ENCODE data around the gene KIF26B. TPM values are rescaled to one million over a fixed set of nuclear protein-coding genes. Genes with fewer than 3 reads are reported as not detected.

The KIF26B gene
- total and polyA plus RNA-seq, 2 donors = 0.43 to 1.6 TPM

GRCh38 chr1:245304698-245305097, 149.9 kb downstream of the KIF26B start:
- Histone ChIP-seq H3K27me3 (ENCODE audit: control insufficient read depth in 2 of 2, insufficient read depth in 1 of 2, low read length in 1 of 2) (no peaks in the 10 kb centered on the region), H3K4me3 (ENCODE audit: low read length in 2 of 2) (no peak overlapping the region), H3K36me3 (ENCODE audit: control insufficient read depth in 2 of 2, insufficient read depth in 2 of 2, low read length in 1 of 2) (no peaks in the 10 kb centered on the region), H3K27ac (ENCODE audit: low read depth in 1 of 2, low read length in 1 of 2) (no peak overlapping the region), H3K9me3 (ENCODE audit: control insufficient read depth in 2 of 2, insufficient read depth in 1 of 2, low read length in 1 of 2) (no peaks in the 10 kb centered on the region), H3K4me1 (ENCODE audit: control insufficient read depth in 2 of 2, insufficient read depth in 2 of 2, low read length in 2 of 2) (peaks cover 0 to 9% of the 10 kb centered on the region in 2 donors)
- no peak for DNase-seq (ENCODE audit: low read depth in 6 of 9, low spot score in 9 of 9)
- 94% methylated on average over 3 of the region's 3 CpGs for WGBS

- Histone ChIP-seq H3K4me3 (ENCODE audit: low read length in 2 of 2) (no peak overlapping the region), H3K36me3 (ENCODE audit: control insufficient read depth in 2 of 2, insufficient read depth in 2 of 2, low read length in 1 of 2) (no peaks in the 10 kb centered on the region), H3K9me3 (ENCODE audit: control insufficient read depth in 2 of 2, insufficient read depth in 1 of 2, low read length in 1 of 2) (no peaks in the 10 kb centered on the region), H3K4me1 (ENCODE audit: control insufficient read depth in 2 of 2, insufficient read depth in 2 of 2, low read length in 2 of 2) (peaks cover 8 to 17% of the 10 kb centered on the region in 2 donors), H3K27ac (ENCODE audit: low read depth in 1 of 2, low read length in 1 of 2) (no peak overlapping the region), H3K27me3 (ENCODE audit: control insufficient read depth in 2 of 2, insufficient read depth in 1 of 2, low read length in 1 of 2) (no peaks in the 10 kb centered on the region)
- no peak for DNase-seq (ENCODE audit: low read depth in 6 of 9, low spot score in 9 of 9)
- WGBS = 94% methylated on average over 1 of the region's 1 CpG
Measured at GRCh38 chr1:245306020-245306419, 151.2 kb downstream of the KIF26B start.

- no peak for DNase-seq (ENCODE audit: low read depth in 6 of 9, low spot score in 9 of 9)
- H3K36me3 ChIP-seq (ENCODE audit: control insufficient read depth in 2 of 2, insufficient read depth in 2 of 2, low read length in 1 of 2) = no peaks in the 10 kb centered on the region
- H3K4me3 ChIP-seq (ENCODE audit: low read length in 2 of 2) = no peak overlapping the region
- H3K27me3 ChIP-seq (ENCODE audit: control insufficient read depth in 2 of 2, insufficient read depth in 1 of 2, low read length in 1 of 2) = no peaks in the 10 kb centered on the region
- H3K27ac ChIP-seq (ENCODE audit: low read depth in 1 of 2, low read length in 1 of 2) = no peak overlapping the region
- peaks cover 9 to 14% of the 10 kb centered on the region in 2 donors for H3K4me1 ChIP-seq (ENCODE audit: control insufficient read depth in 2 of 2, insufficient read depth in 2 of 2, low read length in 2 of 2)
- no peaks in the 10 kb centered on the region for H3K9me3 ChIP-seq (ENCODE audit: control insufficient read depth in 2 of 2, insufficient read depth in 1 of 2, low read length in 1 of 2)
- WGBS = 93% methylated on average over 12 of the region's 12 CpGs
Measured at GRCh38 chr1:245306628-245307410, 152.0 kb downstream of the KIF26B start.

GRCh38 chr1:245310571-245311531, 156.1 kb downstream of the KIF26B start:
- Histone ChIP-seq H3K36me3 (ENCODE audit: control insufficient read depth in 2 of 2, insufficient read depth in 2 of 2, low read length in 1 of 2) (no peaks in the 10 kb centered on the region), H3K4me1 (ENCODE audit: control insufficient read depth in 2 of 2, insufficient read depth in 2 of 2, low read length in 2 of 2) (peaks cover 9 to 12% of the 10 kb centered on the region in 2 donors), H3K9me3 (ENCODE audit: control insufficient read depth in 2 of 2, insufficient read depth in 1 of 2, low read length in 1 of 2) (no peaks in the 10 kb centered on the region), H3K4me3 (ENCODE audit: low read length in 2 of 2) (peak overlapping the region in 1 of 2 donors; percentile 2), H3K27ac (ENCODE audit: low read depth in 1 of 2, low read length in 1 of 2) (peak overlapping the region in 1 of 2 donors; percentile 71), H3K27me3 (ENCODE audit: control insufficient read depth in 2 of 2, insufficient read depth in 1 of 2, low read length in 1 of 2) (no peaks in the 10 kb centered on the region)
- WGBS = 4% methylated on average over 22 of the region's 22 CpGs
- peak in 8 of 9 donors; percentile 26 to 68 (median 36) for DNase-seq (ENCODE audit: low read depth in 6 of 9, low spot score in 9 of 9)

- Histone ChIP-seq H3K4me3 (ENCODE audit: low read length in 2 of 2) (no peak overlapping the region), H3K4me1 (ENCODE audit: control insufficient read depth in 2 of 2, insufficient read depth in 2 of 2, low read length in 2 of 2) (peaks cover 9 to 12% of the 10 kb centered on the region in 2 donors), H3K27ac (ENCODE audit: low read depth in 1 of 2, low read length in 1 of 2) (no peak overlapping the region), H3K9me3 (ENCODE audit: control insufficient read depth in 2 of 2, insufficient read depth in 1 of 2, low read length in 1 of 2) (no peaks in the 10 kb centered on the region), H3K36me3 (ENCODE audit: control insufficient read depth in 2 of 2, insufficient read depth in 2 of 2, low read length in 1 of 2) (no peaks in the 10 kb centered on the region), H3K27me3 (ENCODE audit: control insufficient read depth in 2 of 2, insufficient read depth in 1 of 2, low read length in 1 of 2) (no peaks in the 10 kb centered on the region)
- WGBS = 94% methylated on average over 8 of the region's 8 CpGs
- no peak for DNase-seq (ENCODE audit: low read depth in 6 of 9, low spot score in 9 of 9)
Measured at GRCh38 chr1:245311887-245312536, 157.2 kb downstream of the KIF26B start.

GRCh38 chr1:245313576-245313975, 158.8 kb downstream of the KIF26B start:
- 96% methylated on average over 9 of the region's 9 CpGs for WGBS
- no peak overlapping the region for H3K4me3 ChIP-seq (ENCODE audit: low read length in 2 of 2)
- H3K27ac ChIP-seq (ENCODE audit: low read depth in 1 of 2, low read length in 1 of 2) = no peak overlapping the region
- H3K9me3 ChIP-seq (ENCODE audit: control insufficient read depth in 2 of 2, insufficient read depth in 1 of 2, low read length in 1 of 2) = no peaks in the 10 kb centered on the region
- no peak for DNase-seq (ENCODE audit: low read depth in 6 of 9, low spot score in 9 of 9)
- no peaks in the 10 kb centered on the region for H3K36me3 ChIP-seq (ENCODE audit: control insufficient read depth in 2 of 2, insufficient read depth in 2 of 2, low read length in 1 of 2)
- peaks cover 9 to 12% of the 10 kb centered on the region in 2 donors for H3K4me1 ChIP-seq (ENCODE audit: control insufficient read depth in 2 of 2, insufficient read depth in 2 of 2, low read length in 2 of 2)
- no peaks in the 10 kb centered on the region for H3K27me3 ChIP-seq (ENCODE audit: control insufficient read depth in 2 of 2, insufficient read depth in 1 of 2, low read length in 1 of 2)

GRCh38 chr1:245316784-245317183, 162.0 kb downstream of the KIF26B start:
- H3K9me3 ChIP-seq (ENCODE audit: control insufficient read depth in 2 of 2, insufficient read depth in 1 of 2, low read length in 1 of 2) = no peaks in the 10 kb centered on the region
- DNase-seq (ENCODE audit: low read depth in 6 of 9, low spot score in 9 of 9) = no peak
- WGBS = 90% methylated on average over 6 of the region's 6 CpGs
- H3K27me3 ChIP-seq (ENCODE audit: control insufficient read depth in 2 of 2, insufficient read depth in 1 of 2, low read length in 1 of 2) = no peaks in the 10 kb centered on the region
- H3K36me3 ChIP-seq (ENCODE audit: control insufficient read depth in 2 of 2, insufficient read depth in 2 of 2, low read length in 1 of 2) = no peaks in the 10 kb centered on the region
- no peak overlapping the region for H3K27ac ChIP-seq (ENCODE audit: low read depth in 1 of 2, low read length in 1 of 2)
- no peaks in the 10 kb centered on the region for H3K4me1 ChIP-seq (ENCODE audit: control insufficient read depth in 2 of 2, insufficient read depth in 2 of 2, low read length in 2 of 2)
- no peak overlapping the region for H3K4me3 ChIP-seq (ENCODE audit: low read length in 2 of 2)

- Histone ChIP-seq H3K4me1 (ENCODE audit: control insufficient read depth in 2 of 2, insufficient read depth in 2 of 2, low read length in 2 of 2) (no peaks in the 10 kb centered on the region), H3K27ac (ENCODE audit: low read depth in 1 of 2, low read length in 1 of 2) (no peak overlapping the region), H3K36me3 (ENCODE audit: control insufficient read depth in 2 of 2, insufficient read depth in 2 of 2, low read length in 1 of 2) (no peaks in the 10 kb centered on the region), H3K9me3 (ENCODE audit: control insufficient read depth in 2 of 2, insufficient read depth in 1 of 2, low read length in 1 of 2) (no peaks in the 10 kb centered on the region), H3K27me3 (ENCODE audit: control insufficient read depth in 2 of 2, insufficient read depth in 1 of 2, low read length in 1 of 2) (no peaks in the 10 kb centered on the region), H3K4me3 (ENCODE audit: low read length in 2 of 2) (no peak overlapping the region)
- no peak for DNase-seq (ENCODE audit: low read depth in 6 of 9, low spot score in 9 of 9)
- WGBS = 82% methylated on average over 5 of the region's 5 CpGs
Measured at GRCh38 chr1:245317217-245317616, 162.4 kb downstream of the KIF26B start.

Measured in thymus (tissue), 11 donors.